GM18870 (cell line): ENCODE data around the gene TP53TG3B.
"Not testable (repeated sequence)": the region's sequence is repeated elsewhere in the genome, so short reads cannot be mapped to it uniquely, and the experiment has no call there.

ENCODE experiments used
- ATAC-seq: cut with Tn5 transposase; IDR thresholded peaks from one replicate; pipeline ENCODE4 v1.9.1; 2021; ENCODE audit warnings: moderate library complexity; ENCODE audit not compliant: unreplicated experiment

Gene TP53TG3B

DNA sequence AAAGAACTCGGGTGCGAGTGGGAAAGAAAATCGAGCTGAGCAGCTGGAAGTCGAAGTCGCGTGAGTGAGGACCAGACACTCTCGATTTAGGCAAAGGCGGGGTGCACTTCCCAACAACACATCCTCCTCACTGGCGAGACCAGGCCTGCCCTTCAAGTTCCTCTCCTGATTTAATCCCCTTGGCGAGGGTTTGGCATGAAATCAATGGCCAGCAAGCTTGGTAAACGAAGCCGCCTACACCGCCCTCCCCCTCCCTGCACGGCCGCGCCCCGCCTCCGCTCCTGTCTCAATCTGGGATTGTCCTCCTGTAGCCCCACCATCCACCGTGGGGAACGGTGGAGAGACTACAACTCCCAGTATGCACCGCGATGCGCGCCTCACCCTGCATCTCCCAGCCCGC, at the start of gene TP53TG3B:
TSS of gene TP53TG3B (plus strand) at position 301 of the 400 bp plus-strand sequence. CDS start at position 369, 68 bp downstream.
- ATAC-seq: not testable (repeated sequence)

GRCh38 chr16:33336226-33337012, 24.2 kb upstream of the TP53TG3B start:
- not testable (repeated sequence) for ATAC-seq

DNA sequence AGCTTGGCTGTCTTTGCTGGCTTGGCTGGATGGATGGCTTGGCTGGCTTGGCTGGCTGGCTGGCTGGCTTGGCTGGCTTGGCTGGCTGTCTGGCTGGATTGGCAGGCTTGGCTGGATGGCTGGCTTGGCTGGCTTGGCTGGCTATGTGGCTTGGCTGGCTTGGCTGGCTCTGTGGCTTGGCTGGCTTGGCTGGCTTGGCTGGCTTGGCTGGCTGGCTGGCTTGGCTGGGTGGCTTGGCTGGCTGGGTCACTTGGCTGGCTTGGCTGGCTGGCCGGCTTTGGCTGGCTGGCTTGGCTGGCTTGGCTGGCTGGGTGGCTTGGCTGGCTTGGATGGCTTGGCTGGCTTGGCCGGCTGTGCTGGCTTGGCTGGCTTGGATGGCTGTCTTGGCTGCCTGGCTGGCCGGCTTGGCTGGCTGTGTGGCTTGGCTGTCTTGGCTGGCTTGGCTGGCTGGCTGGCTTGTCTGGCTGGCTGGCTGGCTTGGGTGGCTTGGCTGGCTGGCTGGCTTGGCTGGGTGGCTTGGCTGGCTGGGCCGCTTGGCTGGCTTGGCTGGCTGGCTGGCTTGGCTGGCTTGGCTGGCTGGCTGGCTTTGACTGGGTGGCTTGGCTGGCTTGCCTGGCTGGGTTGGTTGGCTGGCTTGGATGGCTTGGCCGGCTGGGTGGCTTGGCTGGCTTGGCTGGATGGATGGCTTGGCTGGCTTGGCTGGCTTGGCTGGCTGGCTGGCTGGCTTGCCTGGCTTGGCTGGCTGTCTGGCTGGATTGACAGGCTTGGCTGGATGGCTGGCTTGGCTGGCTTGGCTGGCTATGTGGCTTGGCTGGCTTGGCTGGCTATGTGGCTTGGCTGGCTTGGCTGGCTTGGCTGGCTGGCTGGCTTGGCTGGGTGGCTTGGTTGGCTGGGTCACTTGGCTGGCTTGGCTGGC, 22.8 kb upstream of the TP53TG3B start:
- ATAC-seq: not testable (repeated sequence)

DNA sequence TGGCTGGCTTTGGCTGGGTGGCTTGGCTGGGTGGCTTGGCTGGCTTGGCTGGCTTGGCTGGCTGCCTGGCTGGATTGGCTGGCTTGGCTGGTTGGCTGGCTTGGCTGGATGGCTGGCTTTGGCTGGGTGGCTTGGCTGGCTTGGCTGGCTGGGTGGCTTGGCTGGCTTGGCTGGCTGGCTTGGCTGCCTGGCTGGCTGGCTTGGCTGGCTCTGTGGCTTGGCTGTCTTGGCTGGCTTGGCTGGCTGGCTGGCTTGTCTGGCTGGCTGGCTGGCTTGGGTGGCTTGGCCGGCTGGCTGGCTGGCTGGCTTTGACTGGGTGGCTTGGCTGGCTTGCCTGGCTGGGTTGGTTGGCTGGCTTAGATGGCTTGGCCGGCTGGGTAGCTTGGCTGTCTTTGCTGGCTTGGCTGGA, 22.1 kb upstream of the TP53TG3B start:
- ATAC-seq: not testable (repeated sequence)

DNA sequence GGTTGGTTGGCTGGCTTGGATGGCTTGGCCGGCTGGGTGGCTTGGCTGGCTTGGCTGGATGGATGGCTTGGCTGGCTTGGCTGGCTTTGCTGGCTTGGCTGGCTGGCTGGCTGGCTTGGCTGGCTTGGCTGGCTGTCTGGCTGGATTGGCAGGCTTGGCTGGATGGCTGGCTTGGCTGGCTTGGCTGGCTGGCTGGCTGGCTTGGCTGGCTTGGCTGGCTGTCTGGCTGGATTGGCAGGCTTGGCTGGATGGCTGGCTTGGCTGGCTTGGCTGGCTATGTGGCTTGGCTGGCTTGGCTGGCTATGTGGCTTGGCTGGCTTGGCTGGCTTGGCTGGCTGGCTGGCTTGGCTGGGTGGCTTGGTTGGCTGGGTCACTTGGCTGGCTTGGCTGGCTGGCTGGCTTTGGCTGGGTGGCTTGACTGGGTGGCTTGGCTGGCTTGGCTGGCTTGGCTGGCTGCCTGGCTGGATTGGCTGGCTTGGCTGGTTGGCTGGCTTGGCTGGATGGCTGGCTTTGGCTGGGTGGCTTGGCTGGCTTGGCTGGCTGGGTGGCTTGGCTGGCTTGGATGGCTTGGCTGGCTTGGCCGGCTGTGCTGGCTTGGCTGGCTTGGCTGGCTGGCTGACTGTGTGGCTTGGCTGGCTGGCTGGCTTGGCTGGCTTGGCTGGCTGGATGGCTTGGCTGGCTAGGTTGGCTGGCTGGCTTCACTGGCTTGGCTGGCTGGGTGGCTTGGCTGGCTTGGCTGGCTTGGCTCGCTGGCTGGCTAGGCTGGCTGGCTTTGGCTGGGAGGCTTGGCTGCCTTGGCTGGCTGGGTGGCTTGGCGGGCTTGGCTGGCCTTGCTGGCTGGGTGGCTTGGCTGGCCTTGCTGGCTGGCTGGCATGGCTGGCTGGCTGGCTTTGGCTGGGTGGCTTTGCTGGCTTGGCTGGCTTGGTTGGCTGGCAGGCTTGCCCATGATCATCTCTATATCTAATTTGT, 21.3 kb upstream of the TP53TG3B start:
- not testable (repeated sequence) for ATAC-seq
